ENCODE measurements around the gene DAAM2.

GRCh38 chr6:39910744-39911143 lies 118.6 kb downstream of the DAAM2 start:
- TF ChIP-seq YY1 (IDR thresholded peaks at IDR 0.05; ENCODE audit: insufficient read depth, insufficient read length), result no peak
- no peak for TF ChIP-seq SUZ12 (IDR thresholded peaks at IDR 0.05; ENCODE audit: extremely low read depth, insufficient read depth, insufficient read length)
- no peak for TF ChIP-seq ZNF274 (IDR thresholded peaks at IDR 0.05; ENCODE audit: low read depth, low read length)

Measured in NT2/D1 (cell line).